ENCODE results near the gene LIMD2.
"Not testable (repeated sequence)": the region's sequence is repeated elsewhere in the genome, so short reads cannot be mapped to it uniquely, and the experiment has no call there.

Gene LIMD2

DNA sequence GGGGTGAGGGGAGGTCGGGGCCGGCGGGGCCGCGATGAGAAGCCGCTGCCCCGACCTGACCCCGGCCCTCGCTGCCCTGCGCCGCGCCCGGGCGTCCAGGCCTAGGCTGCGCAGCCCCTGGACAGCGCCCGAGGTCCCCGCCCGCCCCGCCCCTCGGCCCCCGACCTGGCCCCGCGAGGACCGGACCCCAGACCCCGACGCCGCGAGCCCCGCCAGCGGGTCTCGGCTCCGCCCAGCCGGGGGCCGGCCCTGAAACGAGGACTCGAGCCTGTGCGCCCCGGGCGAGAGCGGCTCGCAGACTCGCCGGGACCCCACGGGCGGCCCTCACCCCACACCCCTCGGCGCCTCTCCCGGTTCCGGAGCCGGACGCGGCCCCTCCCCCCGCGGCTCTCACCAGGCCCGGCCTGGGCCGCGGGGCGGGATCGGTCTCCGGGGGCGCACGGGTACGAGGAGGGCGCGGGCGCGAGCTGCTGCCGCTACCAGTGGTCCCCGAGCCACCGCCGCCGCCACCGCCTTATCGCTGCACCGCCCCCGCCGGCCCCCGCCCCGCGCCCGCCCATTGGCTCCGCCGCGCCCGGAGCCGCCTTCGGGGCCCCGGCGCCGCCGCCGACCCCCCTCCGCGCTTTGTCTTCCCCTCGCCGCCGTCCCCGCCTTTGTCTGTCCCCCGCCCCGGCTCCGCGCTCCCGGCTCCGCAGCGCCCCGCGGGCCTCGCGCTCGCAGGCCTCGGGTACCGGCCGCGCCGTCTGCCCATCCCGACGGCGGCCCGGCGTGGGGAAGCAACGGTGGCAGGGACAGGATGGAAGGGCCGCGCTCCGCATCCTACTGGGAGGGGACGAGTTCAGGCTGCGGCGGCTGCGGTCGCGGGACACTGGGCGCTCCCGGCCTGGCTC is at the start of gene LIMD2:
LIMD2 (minus strand) TSS at position 488 of the 890 bp plus-strand sequence. CDS start 827 bp downstream, outside the sequence.
- DNase-seq (ENCODE audit: low spot score), result peak; percentile 30
- peak within 1 kb of the TSS; percentile 62 for H3K27ac ChIP-seq
- POLR2A ChIA-PET (ENCODE audit: low non-redundant PET), result no interaction called here
- TF ChIP-seq, protein P1, sequence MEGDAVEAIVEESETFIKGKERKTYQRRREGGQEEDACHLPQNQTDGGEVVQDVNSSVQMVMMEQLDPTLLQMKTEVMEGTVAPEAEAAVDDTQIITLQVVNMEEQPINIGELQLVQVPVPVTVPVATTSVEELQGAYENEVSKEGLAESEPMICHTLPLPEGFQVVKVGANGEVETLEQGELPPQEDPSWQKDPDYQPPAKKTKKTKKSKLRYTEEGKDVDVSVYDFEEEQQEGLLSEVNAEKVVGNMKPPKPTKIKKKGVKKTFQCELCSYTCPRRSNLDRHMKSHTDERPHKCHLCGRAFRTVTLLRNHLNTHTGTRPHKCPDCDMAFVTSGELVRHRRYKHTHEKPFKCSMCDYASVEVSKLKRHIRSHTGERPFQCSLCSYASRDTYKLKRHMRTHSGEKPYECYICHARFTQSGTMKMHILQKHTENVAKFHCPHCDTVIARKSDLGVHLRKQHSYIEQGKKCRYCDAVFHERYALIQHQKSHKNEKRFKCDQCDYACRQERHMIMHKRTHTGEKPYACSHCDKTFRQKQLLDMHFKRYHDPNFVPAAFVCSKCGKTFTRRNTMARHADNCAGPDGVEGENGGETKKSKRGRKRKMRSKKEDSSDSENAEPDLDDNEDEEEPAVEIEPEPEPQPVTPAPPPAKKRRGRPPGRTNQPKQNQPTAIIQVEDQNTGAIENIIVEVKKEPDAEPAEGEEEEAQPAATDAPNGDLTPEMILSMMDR (conservative IDR thresholded peaks at IDR 0.05; ENCODE audit: low read depth), result no peak
- CTCF ChIA-PET, result no interaction called here

DNA sequence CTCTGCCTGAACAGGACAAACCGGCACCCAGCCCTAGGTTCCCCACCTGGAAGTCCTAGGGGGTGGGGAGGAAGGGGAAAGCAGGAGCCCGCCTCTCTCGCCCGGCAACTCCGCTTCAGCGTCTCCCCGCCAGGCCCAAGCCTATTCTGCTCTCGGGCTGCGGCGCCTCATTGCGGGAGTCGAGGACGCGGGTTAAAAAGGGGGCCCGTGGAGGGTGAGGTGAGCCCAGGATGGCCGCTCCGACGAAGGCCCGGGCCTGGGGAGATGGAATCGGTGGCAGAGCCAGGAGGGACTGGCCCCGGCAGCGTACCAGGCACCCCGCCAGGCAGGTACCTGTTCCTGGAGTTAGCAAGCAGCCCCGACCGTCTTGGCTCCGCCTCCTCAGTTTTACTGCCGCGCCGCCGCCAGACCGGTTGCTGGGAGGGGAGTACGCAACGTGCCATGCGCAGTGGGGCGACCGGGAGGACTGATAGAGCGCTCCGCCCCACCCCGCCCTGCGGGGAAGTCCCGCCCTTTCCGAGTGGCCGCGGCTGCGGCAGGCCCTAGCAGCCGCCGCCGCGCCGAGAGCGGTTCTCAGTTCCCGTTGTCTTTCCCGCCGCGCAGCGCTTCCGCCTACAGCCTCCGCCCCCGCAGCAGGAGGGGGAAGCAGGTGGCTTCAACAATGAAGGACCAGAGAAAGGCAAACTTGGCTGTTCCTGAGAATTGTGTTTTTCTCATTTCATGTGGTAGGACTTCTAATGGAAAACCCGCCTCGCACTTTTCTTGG is 41.7 kb upstream of the LIMD2 start, which contains the start of gene STRADA:
STRADA (minus strand) TSS at position 392 of the 766 bp plus-strand sequence. CDS start 13,430 bp downstream, outside the sequence.
- ChIA-PET POLR2A (ENCODE audit: low non-redundant PET) (interaction anchor here (0.9 kb wide), 1 partner anchor 32 kb away, joined by 6 read pairs; the partner anchor contains the start of genes CCDC47 and DDX42), CTCF (no interaction called here)
- peak; percentile 97 for DNase-seq (ENCODE audit: low spot score)
- TF ChIP-seq, protein P1 (conservative IDR thresholded peaks at IDR 0.05; ENCODE audit: low read depth), result no peak
- H3K27ac ChIP-seq, result peak within 1 kb of the TSS; percentile 96

DNA sequence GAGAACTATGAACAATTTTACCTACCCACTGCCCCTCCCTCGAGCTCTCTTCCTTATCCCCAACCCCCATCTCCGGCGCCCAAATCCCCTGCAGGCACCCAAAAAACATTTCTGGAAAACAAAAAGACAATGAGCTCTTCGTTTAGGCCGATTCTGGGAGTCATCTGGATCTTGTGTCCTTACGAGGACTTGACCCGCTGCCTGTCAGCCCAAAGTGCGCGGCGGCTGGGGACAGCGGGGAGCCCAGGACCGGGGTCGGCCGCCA is 41.1 kb upstream of the LIMD2 start:
- TF ChIP-seq, protein P1 (conservative IDR thresholded peaks at IDR 0.05; ENCODE audit: low read depth), result no peak
- ChIA-PET POLR2A (ENCODE audit: low non-redundant PET) (no interaction called here), CTCF (no interaction called here)
- peak overlapping the region; percentile 96 for H3K27ac ChIP-seq
- no peak for DNase-seq (ENCODE audit: low spot score)

DNA sequence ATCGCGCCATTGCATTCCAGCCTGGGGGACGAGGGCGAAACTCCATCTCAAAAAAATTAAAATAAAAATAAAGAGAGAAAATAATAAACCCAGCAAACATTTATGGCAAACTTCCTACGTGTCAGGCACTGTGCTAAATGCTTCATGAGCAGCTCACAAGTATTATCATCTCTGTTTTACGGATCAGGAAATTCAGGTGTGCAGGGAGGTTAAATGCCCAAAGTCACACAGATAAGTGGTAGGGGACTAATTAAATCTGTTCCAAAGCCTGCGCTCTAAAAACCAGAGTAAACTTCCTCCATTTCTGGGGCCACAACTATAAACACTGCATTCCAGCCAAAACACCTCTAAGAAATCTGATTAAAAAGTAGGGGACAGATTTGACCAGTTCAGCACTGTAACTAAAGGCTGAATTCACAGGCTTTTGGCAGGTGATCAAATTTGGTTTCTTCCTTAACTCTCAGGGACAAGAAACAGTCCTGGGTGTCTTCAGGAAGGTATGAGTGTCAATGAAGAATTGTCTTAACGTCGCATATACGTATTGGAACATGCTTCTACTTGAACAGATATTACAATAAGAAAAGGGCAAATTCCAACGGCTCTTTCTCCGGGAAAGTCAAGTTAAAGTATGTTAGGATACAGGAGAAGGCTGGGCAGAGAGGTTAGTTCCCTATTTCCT is 40.7 kb upstream of the LIMD2 start:
- TF ChIP-seq, protein P1 (conservative IDR thresholded peaks at IDR 0.05; ENCODE audit: low read depth), result no peak
- DNase-seq (ENCODE audit: low spot score), result peak; percentile 1
- H3K27ac ChIP-seq, result peak overlapping the region; percentile 96
- CTCF ChIA-PET, result interaction anchor here (0.6 kb wide), 1 partner anchor 1760 kb away, joined by 3 read pairs; no protein-coding TSS in a partner anchor
- POLR2A ChIA-PET (ENCODE audit: low non-redundant PET), result no interaction called here

DNA sequence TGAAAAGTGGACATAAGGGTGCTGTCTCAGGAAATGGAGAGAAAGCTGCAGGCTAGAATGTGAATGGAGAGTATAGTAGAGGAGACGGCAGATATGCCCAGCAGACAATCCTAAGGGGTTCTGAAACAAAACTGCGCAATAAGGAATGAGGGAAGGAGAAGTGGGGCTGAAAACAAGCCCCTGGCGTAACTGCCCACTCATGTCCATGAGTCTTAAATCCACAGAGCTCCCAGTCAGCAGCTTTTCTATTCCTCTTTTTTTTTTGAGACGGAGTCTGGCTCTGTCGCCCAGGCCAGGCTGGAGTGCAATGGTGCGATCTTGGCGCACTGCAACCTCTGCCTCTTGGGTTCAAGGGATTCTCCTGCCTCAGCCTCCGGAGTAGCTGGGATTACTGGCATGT is 35.8 kb upstream of the LIMD2 start:
- ChIA-PET POLR2A (ENCODE audit: low non-redundant PET) (interaction anchor here (0.6 kb wide), 1 partner anchor 13 kb away, joined by 6 read pairs; no protein-coding TSS in a partner anchor), CTCF (no interaction called here)
- no peak overlapping the region for H3K27ac ChIP-seq
- TF ChIP-seq, protein P1 (conservative IDR thresholded peaks at IDR 0.05; ENCODE audit: low read depth), result no peak
- no peak for DNase-seq (ENCODE audit: low spot score)

DNA sequence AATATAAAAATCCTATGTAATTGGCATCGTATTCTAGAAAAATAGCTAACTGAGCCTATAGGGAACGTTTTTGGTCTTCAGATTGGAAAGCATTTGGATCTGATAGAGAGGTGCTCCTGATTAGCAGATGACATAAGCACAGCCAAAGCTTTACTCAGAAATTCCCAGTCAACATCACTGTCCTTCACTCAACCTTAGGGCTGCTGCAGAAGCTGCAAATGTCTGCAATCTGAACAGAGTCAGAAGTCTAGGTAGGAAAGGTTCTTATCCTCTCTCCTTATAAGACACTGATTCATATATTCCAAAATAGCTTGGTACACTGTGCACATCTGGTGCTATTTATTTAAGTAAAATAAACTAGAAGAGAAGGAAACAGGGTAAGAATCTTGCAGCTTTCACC is 22.5 kb upstream of the LIMD2 start:
- no peak overlapping the region for H3K27ac ChIP-seq
- ChIA-PET CTCF (no interaction called here), POLR2A (ENCODE audit: low non-redundant PET) (no interaction called here)
- DNase-seq (ENCODE audit: low spot score), result no peak
- TF ChIP-seq, protein P1 (conservative IDR thresholded peaks at IDR 0.05; ENCODE audit: low read depth), result no peak

DNA sequence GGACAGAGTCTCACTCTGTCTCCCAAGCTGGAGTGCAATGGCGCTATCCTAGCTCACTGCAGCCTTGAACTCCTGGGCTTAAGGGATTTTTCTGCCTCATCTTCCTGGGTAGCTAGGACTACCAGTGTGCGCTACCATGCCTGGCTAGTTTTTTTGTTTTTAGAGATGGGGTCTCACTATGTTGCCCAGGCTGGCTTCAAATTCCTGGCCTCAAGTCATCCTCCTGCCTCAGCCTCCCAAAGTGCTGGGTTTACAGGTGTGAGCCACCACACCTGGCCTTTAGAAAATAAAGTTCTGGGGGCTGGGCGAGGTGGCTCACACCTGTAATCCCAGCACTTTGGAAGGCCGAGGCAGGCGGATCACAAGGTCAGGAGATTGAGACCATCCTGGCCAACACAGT is 20.3 kb upstream of the LIMD2 start:
- DNase-seq (ENCODE audit: low spot score); H3K27ac ChIP-seq; POLR2A ChIA-PET (ENCODE audit: low non-redundant PET): not testable (repeated sequence)
- CTCF ChIA-PET, result interaction anchor here (0.6 kb wide), 1 partner anchor 163 kb away, joined by 3 read pairs; no protein-coding TSS in a partner anchor

All from RWPE1 (cell line).